Neural cell (in vitro differentiated cells): Measurements from ENCODE around the gene RUVBL1.

Experiments
- MXI1 ChIP-seq: fragments of 450-650 bp; conservative IDR thresholded peaks from 2 replicates; pipeline ENCODE4 v1.6.1; 2014; ENCODE audit warnings: antibody characterized with exemption, mild to moderate bottlenecking; ENCODE audit not compliant: poor library complexity, severe bottlenecking
- TF ChIP-seq, protein P1 (sequence below): fragments of 450-650 bp; IDR thresholded peaks from 2 replicates; pipeline ENCODE4 v1.5.1; 2014; ENCODE audit warnings: antibody characterized with exemption, mild to moderate bottlenecking, moderate library complexity; ENCODE audit not compliant: poor library complexity, severe bottlenecking
- TF ChIP-seq, protein P2 (sequence below): IDR thresholded peaks from 2 replicates; pipeline ENCODE4 v1.6.1; 2012; ENCODE audit warnings: borderline replicate concordance

DNA sequence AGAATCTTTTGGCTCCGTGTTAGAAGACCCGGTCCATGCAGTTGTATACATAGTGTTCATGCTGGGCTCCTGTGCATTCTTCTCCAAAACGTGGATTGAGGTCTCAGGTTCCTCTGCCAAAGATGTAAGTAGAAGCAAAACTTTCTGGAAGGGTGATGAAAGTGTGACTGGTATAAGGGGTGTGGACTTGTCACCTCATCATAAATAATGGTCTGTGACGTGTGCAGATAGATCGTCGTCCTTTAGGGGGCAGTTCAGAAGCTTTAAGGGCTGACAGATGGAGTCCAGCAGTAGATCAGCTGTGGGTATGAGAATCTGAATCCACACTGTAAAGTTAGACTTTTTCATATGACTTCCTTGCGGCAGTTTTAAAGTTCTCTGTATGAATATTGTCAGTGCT lies 56.1 kb downstream of the RUVBL1 start:
- TF ChIP-seq, protein P1, sequence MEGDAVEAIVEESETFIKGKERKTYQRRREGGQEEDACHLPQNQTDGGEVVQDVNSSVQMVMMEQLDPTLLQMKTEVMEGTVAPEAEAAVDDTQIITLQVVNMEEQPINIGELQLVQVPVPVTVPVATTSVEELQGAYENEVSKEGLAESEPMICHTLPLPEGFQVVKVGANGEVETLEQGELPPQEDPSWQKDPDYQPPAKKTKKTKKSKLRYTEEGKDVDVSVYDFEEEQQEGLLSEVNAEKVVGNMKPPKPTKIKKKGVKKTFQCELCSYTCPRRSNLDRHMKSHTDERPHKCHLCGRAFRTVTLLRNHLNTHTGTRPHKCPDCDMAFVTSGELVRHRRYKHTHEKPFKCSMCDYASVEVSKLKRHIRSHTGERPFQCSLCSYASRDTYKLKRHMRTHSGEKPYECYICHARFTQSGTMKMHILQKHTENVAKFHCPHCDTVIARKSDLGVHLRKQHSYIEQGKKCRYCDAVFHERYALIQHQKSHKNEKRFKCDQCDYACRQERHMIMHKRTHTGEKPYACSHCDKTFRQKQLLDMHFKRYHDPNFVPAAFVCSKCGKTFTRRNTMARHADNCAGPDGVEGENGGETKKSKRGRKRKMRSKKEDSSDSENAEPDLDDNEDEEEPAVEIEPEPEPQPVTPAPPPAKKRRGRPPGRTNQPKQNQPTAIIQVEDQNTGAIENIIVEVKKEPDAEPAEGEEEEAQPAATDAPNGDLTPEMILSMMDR, result no peak
- TF ChIP-seq MXI1, result no peak
- TF ChIP-seq, protein P2, sequence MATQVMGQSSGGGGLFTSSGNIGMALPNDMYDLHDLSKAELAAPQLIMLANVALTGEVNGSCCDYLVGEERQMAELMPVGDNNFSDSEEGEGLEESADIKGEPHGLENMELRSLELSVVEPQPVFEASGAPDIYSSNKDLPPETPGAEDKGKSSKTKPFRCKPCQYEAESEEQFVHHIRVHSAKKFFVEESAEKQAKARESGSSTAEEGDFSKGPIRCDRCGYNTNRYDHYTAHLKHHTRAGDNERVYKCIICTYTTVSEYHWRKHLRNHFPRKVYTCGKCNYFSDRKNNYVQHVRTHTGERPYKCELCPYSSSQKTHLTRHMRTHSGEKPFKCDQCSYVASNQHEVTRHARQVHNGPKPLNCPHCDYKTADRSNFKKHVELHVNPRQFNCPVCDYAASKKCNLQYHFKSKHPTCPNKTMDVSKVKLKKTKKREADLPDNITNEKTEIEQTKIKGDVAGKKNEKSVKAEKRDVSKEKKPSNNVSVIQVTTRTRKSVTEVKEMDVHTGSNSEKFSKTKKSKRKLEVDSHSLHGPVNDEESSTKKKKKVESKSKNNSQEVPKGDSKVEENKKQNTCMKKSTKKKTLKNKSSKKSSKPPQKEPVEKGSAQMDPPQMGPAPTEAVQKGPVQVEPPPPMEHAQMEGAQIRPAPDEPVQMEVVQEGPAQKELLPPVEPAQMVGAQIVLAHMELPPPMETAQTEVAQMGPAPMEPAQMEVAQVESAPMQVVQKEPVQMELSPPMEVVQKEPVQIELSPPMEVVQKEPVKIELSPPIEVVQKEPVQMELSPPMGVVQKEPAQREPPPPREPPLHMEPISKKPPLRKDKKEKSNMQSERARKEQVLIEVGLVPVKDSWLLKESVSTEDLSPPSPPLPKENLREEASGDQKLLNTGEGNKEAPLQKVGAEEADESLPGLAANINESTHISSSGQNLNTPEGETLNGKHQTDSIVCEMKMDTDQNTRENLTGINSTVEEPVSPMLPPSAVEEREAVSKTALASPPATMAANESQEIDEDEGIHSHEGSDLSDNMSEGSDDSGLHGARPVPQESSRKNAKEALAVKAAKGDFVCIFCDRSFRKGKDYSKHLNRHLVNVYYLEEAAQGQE, result no peak
